Endodermal cell (in vitro differentiated cells): Measurements from ENCODE around the gene MMD2. TPM values are rescaled to one million over a fixed set of nuclear protein-coding genes. Genes with fewer than 3 reads are reported as not detected.

ENCODE experiments used
- DNase-seq: peaks from one replicate; pipeline ENCODE4 v3.0.0-alpha.2; 2017
- H3K27ac ChIP-seq: 2 replicates; pipeline ENCODE4 v1.5.1; 2013; ENCODE audit warnings: mild to moderate bottlenecking, low read depth, low read length, moderate library complexity
- H3K27me3 ChIP-seq: 2 replicates; pipeline ENCODE4 v1.6.1; 2013; ENCODE audit warnings: mild to moderate bottlenecking, low read length, moderate library complexity; ENCODE audit not compliant: insufficient read depth, control insufficient read depth, poor library complexity, severe bottlenecking
- H3K36me3 ChIP-seq: 2 replicates; pipeline ENCODE4 v1.7.0; 2013; ENCODE audit warnings: mild to moderate bottlenecking, low read length, moderate library complexity; ENCODE audit not compliant: control insufficient read depth, insufficient read depth
- H3K4me1 ChIP-seq: one replicate; pipeline ENCODE4 v1.7.0; 2013; ENCODE audit warnings: low read length; ENCODE audit not compliant: control insufficient read depth, insufficient read depth
- H3K4me3 ChIP-seq: 2 replicates; pipeline ENCODE4 v1.5.1; 2013; ENCODE audit warnings: mild to moderate bottlenecking, low read length, moderate library complexity
- H3K9ac ChIP-seq: 2 replicates; pipeline ENCODE4 v1.6.1; 2013; ENCODE audit warnings: mild to moderate bottlenecking, low read length, moderate library complexity; ENCODE audit not compliant: poor library complexity, severe bottlenecking; ENCODE audit errors: extremely low read depth
- H3K9me3 ChIP-seq: 2 replicates; pipeline ENCODE4 v1.6.1; 2013; ENCODE audit warnings: mild to moderate bottlenecking, low read length, moderate library complexity; ENCODE audit not compliant: control insufficient read depth
- H3K27ac Mint-ChIP-seq: 2 replicates; pipeline ENCODE4 v1.8.0; 2020; ENCODE audit warnings: mixed read lengths
- H3K27me3 Mint-ChIP-seq: 2 replicates; pipeline ENCODE4 v1.8.0; 2021; ENCODE audit warnings: mild to moderate bottlenecking, mixed read lengths; ENCODE audit not compliant: insufficient read depth
- H3K36me3 Mint-ChIP-seq: 2 replicates; pipeline ENCODE4 v1.8.0; 2020; ENCODE audit warnings: low read depth, mixed read lengths
- H3K4me1 Mint-ChIP-seq: 2 replicates; pipeline ENCODE4 v1.8.0; 2020; ENCODE audit warnings: mixed read lengths
- H3K4me3 Mint-ChIP-seq: 2 replicates; pipeline ENCODE4 v1.8.0; 2020; ENCODE audit warnings: mild to moderate bottlenecking, moderate library complexity, mixed read lengths
- H3K9me3 Mint-ChIP-seq: 2 replicates; pipeline ENCODE4 v1.8.0; 2020; ENCODE audit warnings: mild to moderate bottlenecking, mixed read lengths
- CTCF ChIP-seq: fragments of 200-600 bp; sonication (generic); conservative IDR thresholded peaks from 2 replicates; pipeline ENCODE4 v1.5.0; 2021; ENCODE audit warnings: antibody characterized with exemption, mild to moderate bottlenecking
- WGBS, 2 experiments: methylation state at CpG; one replicate each; pipeline versions ENCODE4 v1.1.5 to v1.1.7; 2013; ENCODE audit warnings: missing lambda C conversion rate in 2 of 2, mixed read lengths in 1 of 2; ENCODE audit not compliant: insufficient coverage in 1 of 2, insufficient read length in 1 of 2; 5-methylcytosine and 5-hydroxymethylcytosine counted together
- total RNA-seq, 2 donors: library from RNA; stranded (reverse); fragmentation: NEBNext Ultra II Directional in 1 of 2; extraction: Animal tissue kit (Norgen Biotek cat#: 25700) in 1 of 2; gene quantifications; 2 replicates in 1 of 2; 3 replicates in 1 of 2; pipeline ENCODE4 v1.2.1, GENCODE V29; 2021

MMD2 gene
- total RNA-seq, 2 donors from 2014 or later, result 0.15 TPM; not detected in 1

GRCh38 chr7:4879396-4880081, 79.4 kb downstream of the MMD2 start:
- Mint-ChIP-seq H3K4me3 (no peak overlapping the region), H3K36me3 (peaks cover 41% of the 10 kb centered on the region)
- no peak for TF ChIP-seq CTCF

GRCh38 chr7:4878336-4879335, 80.4 kb downstream of the MMD2 start:
- Histone ChIP-seq H3K27me3 (no peaks in the 10 kb centered on the region), H3K36me3 (peaks cover 10% of the 10 kb centered on the region), H3K4me1 (no peaks in the 10 kb centered on the region), H3K27ac (no peak overlapping the region), H3K9me3 (no peaks in the 10 kb centered on the region), H3K4me3 (no peak overlapping the region), H3K9ac (no peak overlapping the region)
- Mint-ChIP-seq H3K4me1 (peaks cover 13% of the 10 kb centered on the region), H3K27me3 (no peaks in the 10 kb centered on the region), H3K4me3 (no peak overlapping the region), H3K36me3 (peaks cover 44% of the 10 kb centered on the region), H3K9me3 (no peaks in the 10 kb centered on the region), H3K27ac (no peak overlapping the region)
- DNase-seq, result no peak
- 93% methylated on average over 27 to 45 of the region's 45 CpGs for WGBS, 2 experiments
- no peak for TF ChIP-seq CTCF

More at GRCh38 chr7:4879396-4880081, 79.4 kb downstream of the MMD2 start:
- peaks cover 13% of the 10 kb centered on the region for H3K4me1 Mint-ChIP-seq
- H3K27me3 ChIP-seq, result no peaks in the 10 kb centered on the region
- H3K4me1 ChIP-seq, result no peaks in the 10 kb centered on the region
- no peak for DNase-seq
- H3K27ac Mint-ChIP-seq, result no peak overlapping the region
- 93 to 94% methylated on average over 20 to 27 of the region's 27 CpGs for WGBS, 2 experiments
- H3K4me3 ChIP-seq, result no peak overlapping the region
- no peaks in the 10 kb centered on the region for H3K27me3 Mint-ChIP-seq
- no peaks in the 10 kb centered on the region for H3K9me3 Mint-ChIP-seq
- peak overlapping the region; percentile 64 for H3K27ac ChIP-seq
- H3K36me3 ChIP-seq, result peaks cover 10% of the 10 kb centered on the region
- H3K9ac ChIP-seq, result no peak overlapping the region
- peaks cover 6% of the 10 kb centered on the region for H3K9me3 ChIP-seq

GRCh38 chr7:4876586-4876985, 82.4 kb downstream of the MMD2 start:
- Histone ChIP-seq H3K4me3 (no peak overlapping the region), H3K9me3 (no peaks in the 10 kb centered on the region), H3K27ac (no peak overlapping the region), H3K4me1 (peaks cover 4% of the 10 kb centered on the region), H3K27me3 (no peaks in the 10 kb centered on the region), H3K36me3 (peaks cover 14% of the 10 kb centered on the region), H3K9ac (no peak overlapping the region)
- no peaks in the 10 kb centered on the region for H3K9me3 Mint-ChIP-seq
- WGBS, 2 experiments, result 96 to 97% methylated on average over 12 to 18 of the region's 18 CpGs
- TF ChIP-seq CTCF, result no peak
- H3K4me3 Mint-ChIP-seq, result no peak overlapping the region
- no peak for DNase-seq
- H3K36me3 Mint-ChIP-seq, result peaks cover 47% of the 10 kb centered on the region
- H3K27me3 Mint-ChIP-seq, result no peaks in the 10 kb centered on the region
- H3K4me1 Mint-ChIP-seq, result peaks cover 22% of the 10 kb centered on the region
- no peak overlapping the region for H3K27ac Mint-ChIP-seq
